Subcutaneous abdominal adipose tissue (tissue), 5 donors: ENCODE results near the gene LDB1.

Source experiments
- H3K27ac ChIP-seq: one replicate; pipeline ENCODE4 v1.7.0; 2013; ENCODE audit warnings: low read depth, mild to moderate bottlenecking, inconsistent platforms, low read length, moderate library complexity
- H3K27me3 ChIP-seq, 5 donors: one replicate each; pipeline ENCODE4 v1.7.0; 2013; ENCODE audit warnings: low read length in 5 of 5, inconsistent platforms in 1 of 5; ENCODE audit not compliant: control insufficient read depth in 5 of 5, insufficient read depth in 4 of 5
- H3K36me3 ChIP-seq, 5 donors: one replicate each; pipeline ENCODE4 v1.7.0; 2013; ENCODE audit warnings: low read length in 5 of 5; ENCODE audit not compliant: control insufficient read depth in 5 of 5, insufficient read depth in 5 of 5
- H3K4me1 ChIP-seq, 5 donors: one replicate each; pipeline ENCODE4 v1.7.0; 2013; ENCODE audit warnings: low read length in 5 of 5, mild to moderate bottlenecking in 3 of 5, moderate library complexity in 1 of 5; ENCODE audit not compliant: control insufficient read depth in 5 of 5, insufficient read depth in 5 of 5
- H3K4me3 ChIP-seq, 5 donors: one replicate each; pipeline ENCODE4 v1.7.0; 2013; ENCODE audit warnings: low read length in 5 of 5, low read depth in 1 of 5
- H3K9ac ChIP-seq, 5 donors: one replicate each; pipeline ENCODE4 v1.7.0; 2013; ENCODE audit warnings: low read length in 5 of 5, mild to moderate bottlenecking in 4 of 5, moderate library complexity in 3 of 5
- H3K9me3 ChIP-seq, 5 donors: one replicate each; pipeline ENCODE4 v1.7.0; 2013; ENCODE audit warnings: low read length in 5 of 5; ENCODE audit not compliant: control insufficient read depth in 5 of 5
- donor health status: healthy.
- donor health status: healthy.
- donor health status: healthy.
- donor health status: healthy.
- donor health status: healthy.

LDB1 gene

DNA sequence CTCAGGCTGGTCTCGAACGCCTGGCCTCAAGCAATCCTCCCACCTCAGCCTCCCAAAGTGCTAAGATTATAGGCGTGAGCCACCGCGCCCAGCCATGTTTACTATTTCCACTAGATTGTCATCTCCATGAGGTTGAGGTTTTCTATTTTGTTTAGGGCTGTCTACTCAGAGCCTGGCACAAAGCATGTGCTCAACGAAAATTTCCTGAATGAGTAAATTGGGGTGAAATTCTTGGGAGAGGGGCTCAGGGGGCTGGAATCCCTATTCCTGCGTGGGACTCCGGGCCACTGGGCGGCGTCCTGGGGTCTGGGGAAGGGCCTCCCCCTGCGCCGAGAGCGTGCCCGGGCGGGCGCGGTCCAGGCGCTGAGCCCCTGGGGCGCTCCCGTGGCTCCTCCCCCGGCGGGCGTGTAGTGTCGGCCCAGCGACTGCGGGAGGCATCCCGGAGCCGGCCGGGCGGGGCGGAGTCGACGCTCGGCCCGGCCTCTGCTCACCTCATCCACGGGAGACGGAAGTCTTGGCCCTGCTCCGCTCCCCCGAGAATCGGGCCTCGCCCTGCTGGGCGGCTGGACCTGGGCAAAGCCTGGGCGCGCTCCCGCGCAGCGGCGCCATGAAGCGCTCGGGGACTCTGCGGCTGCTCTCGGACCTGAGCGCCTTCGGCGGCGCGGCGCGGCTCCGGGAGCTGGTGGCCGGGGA lies 55.2 kb downstream of the LDB1 start, which contains the start of gene HPS6:
HPS6 (plus strand) TSS at position 482 of the 693 bp plus-strand sequence; CDS start at position 608, 126 bp downstream.
- Histone ChIP-seq H3K27ac (peak within 1 kb of the TSS; percentile 74), H3K4me3 (peak within 1 kb of the TSS; percentile 63 to 96 (median 78)), H3K4me1 (peaks cover 9 to 44% (median 35%) of the 10 kb centered on the region in 5 donors), H3K9ac (peak within 1 kb of the TSS; percentile 68 to 94 (median 92)), H3K36me3 (peaks cover 0 to 23% (median 5%) of the 10 kb centered on the region in 5 donors), H3K27me3 (no peaks in the 10 kb centered on the region), H3K9me3 (no peaks in the 10 kb centered on the region)

DNA sequence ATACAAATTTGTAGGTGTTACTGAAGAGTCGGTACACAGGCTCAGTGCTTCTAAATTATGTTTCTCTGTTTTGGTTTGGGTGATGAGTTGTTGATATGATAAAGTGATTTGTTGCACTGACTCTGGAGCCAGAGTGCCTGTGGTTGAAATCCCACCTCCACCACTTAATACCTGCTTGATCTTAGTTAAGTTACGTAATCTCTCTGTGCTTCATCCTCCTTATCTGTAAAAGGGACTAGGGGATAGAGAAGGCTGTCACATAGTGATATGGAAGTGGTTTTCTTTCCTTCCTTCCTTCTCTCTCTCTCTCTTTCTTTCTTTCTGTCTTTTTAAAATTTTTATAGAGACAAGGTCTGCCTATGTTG lies 55.7 kb downstream of the LDB1 start:
- peak overlapping the region in 3 of 5 donors; percentile 55 to 94 (median 74) for H3K9ac ChIP-seq

DNA sequence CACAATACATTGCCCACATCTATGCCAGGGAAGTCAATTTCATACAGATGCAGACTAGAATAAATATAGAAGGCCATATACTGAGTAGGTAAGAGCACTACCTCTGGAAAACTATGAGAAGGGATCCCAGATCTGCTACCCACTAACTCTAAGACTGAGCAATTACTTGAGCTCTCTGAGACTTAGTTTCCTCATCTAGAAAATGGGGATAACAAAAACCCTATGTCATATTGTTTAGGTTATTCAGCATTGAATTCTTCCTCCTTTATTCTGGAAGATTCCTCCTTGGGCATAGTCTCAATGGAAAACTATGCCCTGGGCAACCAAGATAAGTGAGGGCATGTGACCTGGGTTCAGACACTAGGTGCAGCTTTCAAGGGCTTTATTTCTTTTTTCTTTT lies 60.2 kb downstream of the LDB1 start:
- no peaks in the 10 kb centered on the region for H3K27me3 ChIP-seq
- no peak overlapping the region for H3K4me3 ChIP-seq
- peaks cover 0 to 10% (median 8%) of the 10 kb centered on the region in 5 donors for H3K4me1 ChIP-seq
- no peaks in the 10 kb centered on the region for H3K36me3 ChIP-seq
- H3K9ac ChIP-seq: no peak overlapping the region
- no peak overlapping the region for H3K27ac ChIP-seq
- H3K9me3 ChIP-seq: no peaks in the 10 kb centered on the region

More for the DNA sequence above, 55.7 kb downstream of the LDB1 start:
- H3K27me3 ChIP-seq: no peaks in the 10 kb centered on the region
- H3K4me3 ChIP-seq: peak overlapping the region in 4 of 5 donors; percentile 63 to 89 (median 75)
- H3K27ac ChIP-seq: peak overlapping the region; percentile 62
- H3K9me3 ChIP-seq: no peaks in the 10 kb centered on the region
- peaks cover 9 to 43% (median 35%) of the 10 kb centered on the region in 5 donors for H3K4me1 ChIP-seq
- H3K36me3 ChIP-seq: peaks cover 0 to 23% (median 5%) of the 10 kb centered on the region in 5 donors
